Measurements from ENCODE around the gene COLQ. TPM values are rescaled to one million over a fixed set of nuclear protein-coding genes. Genes with fewer than 3 reads are reported as not detected.

COLQ gene
- total RNA-seq, 1 donor from 2014 or later: 0.13 TPM

- Histone ChIP-seq H3K36me3 (ENCODE audit: control insufficient read depth, insufficient read depth, low read length) (no peaks in the 10 kb centered on the region), H3K27me3 (ENCODE audit: control insufficient read depth, insufficient read depth, low read length) (no peaks in the 10 kb centered on the region), H3K4me3 (ENCODE audit: low read depth, low read length) (no peak overlapping the region)
- DNase-seq (ENCODE audit: low read depth): no peak
- TF ChIP-seq, protein P1, sequence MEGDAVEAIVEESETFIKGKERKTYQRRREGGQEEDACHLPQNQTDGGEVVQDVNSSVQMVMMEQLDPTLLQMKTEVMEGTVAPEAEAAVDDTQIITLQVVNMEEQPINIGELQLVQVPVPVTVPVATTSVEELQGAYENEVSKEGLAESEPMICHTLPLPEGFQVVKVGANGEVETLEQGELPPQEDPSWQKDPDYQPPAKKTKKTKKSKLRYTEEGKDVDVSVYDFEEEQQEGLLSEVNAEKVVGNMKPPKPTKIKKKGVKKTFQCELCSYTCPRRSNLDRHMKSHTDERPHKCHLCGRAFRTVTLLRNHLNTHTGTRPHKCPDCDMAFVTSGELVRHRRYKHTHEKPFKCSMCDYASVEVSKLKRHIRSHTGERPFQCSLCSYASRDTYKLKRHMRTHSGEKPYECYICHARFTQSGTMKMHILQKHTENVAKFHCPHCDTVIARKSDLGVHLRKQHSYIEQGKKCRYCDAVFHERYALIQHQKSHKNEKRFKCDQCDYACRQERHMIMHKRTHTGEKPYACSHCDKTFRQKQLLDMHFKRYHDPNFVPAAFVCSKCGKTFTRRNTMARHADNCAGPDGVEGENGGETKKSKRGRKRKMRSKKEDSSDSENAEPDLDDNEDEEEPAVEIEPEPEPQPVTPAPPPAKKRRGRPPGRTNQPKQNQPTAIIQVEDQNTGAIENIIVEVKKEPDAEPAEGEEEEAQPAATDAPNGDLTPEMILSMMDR (IDR thresholded peaks at IDR 0.05; ENCODE audit: insufficient read depth, low read length, poor library complexity, severe bottlenecking): no peak
Measured at GRCh38 chr3:15477951-15478639, 43.4 kb downstream of the COLQ start.

GRCh38 chr3:15476378-15476777 lies 45.1 kb downstream of the COLQ start:
- H3K4me3 ChIP-seq (ENCODE audit: low read depth, low read length): no peak overlapping the region
- H3K36me3 ChIP-seq (ENCODE audit: control insufficient read depth, insufficient read depth, low read length): no peaks in the 10 kb centered on the region
- H3K27me3 ChIP-seq (ENCODE audit: control insufficient read depth, insufficient read depth, low read length): no peaks in the 10 kb centered on the region
- TF ChIP-seq, protein P1 (IDR thresholded peaks at IDR 0.05; ENCODE audit: insufficient read depth, low read length, poor library complexity, severe bottlenecking): no peak
- no peak for DNase-seq (ENCODE audit: low read depth)

DNA sequence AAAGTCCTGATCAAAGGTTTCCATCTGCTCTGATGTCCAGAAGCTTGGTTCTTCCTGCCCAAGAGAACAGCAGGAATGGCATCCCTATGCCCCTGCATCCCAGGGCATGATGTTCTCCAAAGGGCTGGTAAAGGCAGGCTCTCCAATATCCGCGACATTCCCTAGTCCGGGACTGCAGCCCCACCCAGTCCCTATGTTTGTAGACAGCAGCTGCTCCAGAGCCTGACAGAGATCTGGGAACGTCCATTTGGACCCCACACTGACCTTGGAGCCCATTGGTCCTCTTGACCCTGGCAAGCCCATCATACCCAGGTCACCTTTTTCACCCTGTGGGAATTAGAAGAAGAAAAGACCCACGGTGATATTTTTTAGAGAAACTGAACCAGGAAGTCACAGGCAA lies 46.3 kb downstream of the COLQ start:
- no peaks in the 10 kb centered on the region for H3K27me3 ChIP-seq (ENCODE audit: control insufficient read depth, insufficient read depth, low read length)
- TF ChIP-seq, protein P1 (IDR thresholded peaks at IDR 0.05; ENCODE audit: insufficient read depth, low read length, poor library complexity, severe bottlenecking): no peak
- no peak overlapping the region for H3K4me3 ChIP-seq (ENCODE audit: low read depth, low read length)
- no peaks in the 10 kb centered on the region for H3K36me3 ChIP-seq (ENCODE audit: control insufficient read depth, insufficient read depth, low read length)
- no peak for DNase-seq (ENCODE audit: low read depth)

- TF ChIP-seq, protein P1 (IDR thresholded peaks at IDR 0.05; ENCODE audit: insufficient read depth, low read length, poor library complexity, severe bottlenecking): no peak
- Histone ChIP-seq H3K27me3 (ENCODE audit: control insufficient read depth, insufficient read depth, low read length) (no peaks in the 10 kb centered on the region), H3K36me3 (ENCODE audit: control insufficient read depth, insufficient read depth, low read length) (no peaks in the 10 kb centered on the region), H3K4me3 (ENCODE audit: low read depth, low read length) (no peak overlapping the region)
- no peak for DNase-seq (ENCODE audit: low read depth)
Measured at GRCh38 chr3:15471861-15472260, 49.6 kb downstream of the COLQ start.

DNA sequence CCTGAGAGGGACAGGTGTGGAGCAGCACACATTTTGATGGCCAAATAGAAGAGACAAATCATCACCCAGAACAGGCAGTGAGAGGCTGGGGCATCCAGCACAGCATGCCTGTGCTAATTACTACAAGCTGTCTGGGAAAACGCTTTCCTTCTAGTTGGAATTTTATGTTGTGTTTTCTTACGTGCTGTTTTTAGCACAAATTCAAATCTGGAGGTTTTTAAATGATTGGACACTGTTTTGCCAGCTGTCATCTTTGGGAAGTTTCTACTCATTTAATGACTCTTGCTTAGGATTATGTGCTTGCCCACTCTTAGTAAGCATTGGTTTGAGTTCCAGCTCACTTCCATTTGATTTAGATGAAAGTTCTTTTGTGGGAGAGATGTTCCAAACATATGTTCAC lies 50.7 kb downstream of the COLQ start:
- Histone ChIP-seq H3K27me3 (ENCODE audit: control insufficient read depth, insufficient read depth, low read length) (no peaks in the 10 kb centered on the region), H3K4me3 (ENCODE audit: low read depth, low read length) (no peak overlapping the region), H3K36me3 (ENCODE audit: control insufficient read depth, insufficient read depth, low read length) (no peaks in the 10 kb centered on the region)
- TF ChIP-seq, protein P1 (IDR thresholded peaks at IDR 0.05; ENCODE audit: insufficient read depth, low read length, poor library complexity, severe bottlenecking): no peak
- DNase-seq (ENCODE audit: low read depth): no peak

DNA sequence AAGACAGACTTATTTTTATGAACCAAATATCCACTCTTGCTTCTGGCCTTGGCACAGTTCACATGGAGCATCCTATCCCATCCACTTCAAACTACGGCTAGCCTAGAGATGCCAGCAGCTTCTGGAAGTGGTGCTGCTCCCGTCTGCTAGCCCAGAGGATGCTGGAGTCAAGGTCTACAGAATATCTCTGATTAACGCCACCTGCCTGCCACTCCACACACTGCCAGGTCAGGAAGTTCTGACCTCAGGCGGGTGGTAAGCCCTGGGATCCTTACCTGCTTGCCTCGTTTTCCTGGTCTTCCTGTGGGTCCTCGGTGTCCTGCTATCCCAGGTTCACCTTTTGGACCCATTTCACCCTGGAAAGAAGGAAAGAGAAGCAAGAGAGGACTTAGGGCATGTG lies 51.2 kb downstream of the COLQ start:
- no peak for DNase-seq (ENCODE audit: low read depth)
- TF ChIP-seq, protein P1 (IDR thresholded peaks at IDR 0.05; ENCODE audit: insufficient read depth, low read length, poor library complexity, severe bottlenecking): no peak
- Histone ChIP-seq H3K4me3 (ENCODE audit: low read depth, low read length) (no peak overlapping the region), H3K27me3 (ENCODE audit: control insufficient read depth, insufficient read depth, low read length) (no peaks in the 10 kb centered on the region), H3K36me3 (ENCODE audit: control insufficient read depth, insufficient read depth, low read length) (no peaks in the 10 kb centered on the region)

Data from kidney epithelial cell (primary cell).